Activated CD4-positive, alpha-beta memory T cell treated with anti-CD3 and anti-CD28 coated beads, Interleukin-2, amount 10 ng/mL, durations not matched to agents 7 days and 5 days (primary cell): ENCODE data around the gene DPP6. TPM values are rescaled to one million over a fixed set of nuclear protein-coding genes. Genes with fewer than 3 reads are reported as not detected.

Experiments used
- CTCF ChIA-PET: fragments of 350-600 bp; sonication (Branson Sonifier 250); formaldehyde crosslinking; loops from one replicate; lab custom pipeline; 2021; ENCODE audit warnings: antibody characterized with exemption, inconsistent platforms; lab: Charles Lee
- POLR2A ChIA-PET: fragments of 350-600 bp; sonication (Branson Sonifier 250); formaldehyde crosslinking; loops from one replicate; lab custom pipeline; 2021; ENCODE audit warnings: antibody characterized with exemption; lab: Charles Lee
- DNase-seq: peaks from one replicate; pipeline ENCODE4 v3.0.0-alpha.2; 2020
- H3K27ac Mint-ChIP-seq: one replicate; pipeline ENCODE4 v1.8.0; 2021; ENCODE audit warnings: mild to moderate bottlenecking, mixed read lengths
- H3K27me3 Mint-ChIP-seq: one replicate; pipeline ENCODE4 v1.8.0; 2021; ENCODE audit warnings: mixed read lengths
- H3K36me3 Mint-ChIP-seq: one replicate; pipeline ENCODE4 v1.8.0; 2021; ENCODE audit warnings: low read depth, mixed read lengths
- H3K4me1 Mint-ChIP-seq: one replicate; pipeline ENCODE4 v1.8.0; 2021; ENCODE audit warnings: mixed read lengths
- H3K4me3 Mint-ChIP-seq: one replicate; pipeline ENCODE4 v1.8.0; 2021; ENCODE audit warnings: mild to moderate bottlenecking, mixed read lengths
- H3K9me3 Mint-ChIP-seq: one replicate; pipeline ENCODE4 v1.8.0; 2021; ENCODE audit warnings: mixed read lengths
- total RNA-seq, 2 experiments: library from RNA; stranded (reverse); gene quantifications; one replicate each; pipeline ENCODE4 v1.2.3, GENCODE V29; 2021

Gene DPP6
- total RNA-seq, 2 experiments from 2014 or later: not detected

DNA sequence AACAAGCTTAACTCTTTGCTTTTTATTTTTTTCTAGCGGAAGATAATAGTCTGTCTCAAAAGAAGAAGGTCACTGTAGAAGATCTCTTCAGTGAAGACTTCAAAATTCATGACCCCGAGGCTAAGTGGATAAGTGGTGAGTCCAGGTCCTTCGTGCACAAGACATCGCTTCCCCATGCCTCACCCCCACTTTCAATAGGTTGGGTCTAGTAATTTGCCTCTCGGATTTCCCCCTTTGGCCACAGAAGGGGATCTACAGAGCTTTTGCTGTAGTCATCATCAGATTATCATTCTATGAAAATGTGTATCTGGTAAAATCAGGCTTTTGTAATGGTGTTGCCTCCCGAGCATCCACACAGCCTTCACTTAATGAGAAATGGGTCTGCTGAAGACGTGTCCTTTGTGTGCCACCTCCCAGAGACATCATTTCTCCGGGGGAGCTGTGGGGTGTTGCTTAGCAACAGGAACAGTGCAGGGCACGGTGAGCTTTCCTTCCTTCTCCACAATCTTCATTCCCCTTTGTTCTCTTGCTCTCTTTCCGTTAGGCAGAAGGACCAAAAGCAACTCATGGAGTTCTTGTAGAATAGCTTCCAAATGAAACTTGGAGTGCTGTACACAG is 422.8 kb downstream of the DPP6 start:
- CTCF ChIA-PET: no interaction called here
- Mint-ChIP-seq H3K4me1 (no peaks in the 10 kb centered on the region), H3K9me3 (peaks cover 3% of the 10 kb centered on the region), H3K27ac (no peak overlapping the region), H3K27me3 (no peaks in the 10 kb centered on the region), H3K4me3 (no peak overlapping the region), H3K36me3 (no peaks in the 10 kb centered on the region)
- POLR2A ChIA-PET: no interaction called here
- no peak for DNase-seq

DNA sequence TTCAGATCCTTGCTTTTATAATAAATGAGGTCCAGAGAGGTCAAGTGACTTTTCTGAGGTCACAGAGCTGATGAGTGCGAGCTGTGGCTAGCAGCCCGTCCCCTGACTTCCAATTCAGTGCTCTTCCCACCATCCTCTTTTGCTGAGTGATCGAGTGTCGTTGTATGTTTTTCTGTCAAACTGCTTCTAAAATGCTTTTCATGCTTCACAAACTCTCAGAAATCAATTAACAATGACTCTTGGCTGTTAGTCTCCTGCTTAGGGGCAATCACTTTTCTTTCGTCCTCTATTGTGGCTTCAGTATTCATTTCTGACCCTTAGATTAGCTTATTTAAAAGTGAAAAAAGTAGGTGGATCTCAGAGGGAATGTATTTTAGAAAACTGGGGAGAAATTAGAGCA is 423.7 kb downstream of the DPP6 start:
- CTCF ChIA-PET: no interaction called here
- no peak for DNase-seq
- H3K4me1 Mint-ChIP-seq: no peaks in the 10 kb centered on the region
- H3K27ac Mint-ChIP-seq: no peak overlapping the region
- POLR2A ChIA-PET: no interaction called here
- no peak overlapping the region for H3K4me3 Mint-ChIP-seq
- no peaks in the 10 kb centered on the region for H3K27me3 Mint-ChIP-seq
- peaks cover 3% of the 10 kb centered on the region for H3K9me3 Mint-ChIP-seq
- no peaks in the 10 kb centered on the region for H3K36me3 Mint-ChIP-seq

DNA sequence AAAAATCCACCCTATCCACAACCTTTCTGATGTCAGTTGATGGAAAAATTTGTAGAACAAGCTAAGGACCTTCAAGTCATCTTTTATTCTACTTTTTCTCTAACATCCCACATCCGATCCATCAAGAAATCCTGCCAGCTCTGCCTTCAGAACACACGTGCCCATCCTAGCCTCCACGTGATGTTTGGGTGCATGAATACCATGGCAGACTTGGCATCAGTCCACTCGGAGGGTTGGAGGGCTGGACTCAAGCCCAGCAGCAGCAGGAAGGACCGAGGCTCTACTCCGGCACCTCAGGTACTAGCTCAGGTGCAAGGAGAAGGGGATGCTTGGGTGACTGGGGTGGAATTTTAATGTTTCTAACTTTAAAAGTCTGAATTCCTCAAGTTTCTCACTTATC is 428.6 kb downstream of the DPP6 start:
- no peaks in the 10 kb centered on the region for H3K27me3 Mint-ChIP-seq
- no peaks in the 10 kb centered on the region for H3K36me3 Mint-ChIP-seq
- H3K27ac Mint-ChIP-seq: no peak overlapping the region
- no peak overlapping the region for H3K4me3 Mint-ChIP-seq
- no peaks in the 10 kb centered on the region for H3K4me1 Mint-ChIP-seq
- H3K9me3 Mint-ChIP-seq: peaks cover 7% of the 10 kb centered on the region
- no peak for DNase-seq
- CTCF ChIA-PET: no interaction called here
- POLR2A ChIA-PET: no interaction called here

DNA sequence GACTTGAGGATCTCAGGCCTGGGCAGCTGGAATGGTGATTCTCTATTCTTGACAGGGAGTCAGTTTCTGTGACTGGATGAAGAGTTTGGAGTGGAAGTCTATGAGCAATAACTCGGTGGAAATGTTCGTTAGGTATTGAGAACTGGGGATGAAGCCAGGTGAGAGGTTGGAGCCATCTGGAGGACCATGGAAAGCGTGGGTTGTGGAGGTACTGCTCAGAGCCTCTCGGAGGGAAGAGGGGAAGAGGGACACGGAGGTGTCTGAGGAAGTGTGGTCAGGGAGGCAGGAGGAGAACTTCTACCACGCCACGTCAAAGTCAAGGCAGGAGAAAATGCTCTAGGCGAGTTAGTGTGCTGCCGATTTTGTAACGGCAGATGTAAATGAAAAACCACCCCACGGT is 430.7 kb downstream of the DPP6 start:
- H3K9me3 Mint-ChIP-seq: peaks cover 6% of the 10 kb centered on the region
- DNase-seq: no peak
- CTCF ChIA-PET: interaction anchor here (1.6 kb wide), 1 partner anchor 21 kb away, joined by 4 read pairs; no protein-coding TSS in a partner anchor
- no peaks in the 10 kb centered on the region for H3K27me3 Mint-ChIP-seq
- POLR2A ChIA-PET: no interaction called here
- no peak overlapping the region for H3K27ac Mint-ChIP-seq
- H3K4me3 Mint-ChIP-seq: no peak overlapping the region
- H3K4me1 Mint-ChIP-seq: no peaks in the 10 kb centered on the region
- no peaks in the 10 kb centered on the region for H3K36me3 Mint-ChIP-seq

DNA sequence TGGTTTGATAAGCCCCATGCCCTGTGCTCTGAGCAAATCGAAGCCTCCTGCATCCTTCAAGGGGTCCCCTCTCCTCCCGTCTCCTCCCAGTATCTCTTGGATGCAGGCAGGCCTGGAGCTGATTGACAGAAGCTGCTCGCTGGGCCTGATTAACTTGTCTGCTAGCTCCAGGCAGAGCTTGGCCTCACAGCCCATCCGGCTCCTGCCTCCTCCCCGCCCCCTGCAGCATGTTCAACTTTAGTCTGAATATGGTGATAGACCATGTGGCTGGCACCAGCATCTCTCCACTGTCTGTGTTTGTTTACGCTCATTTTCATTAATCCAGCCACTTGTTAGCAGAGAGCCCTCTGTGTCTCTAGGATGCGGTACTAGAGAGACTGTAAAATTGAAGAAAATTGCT is 432.2 kb downstream of the DPP6 start:
- Mint-ChIP-seq H3K36me3 (no peaks in the 10 kb centered on the region), H3K4me3 (no peak overlapping the region), H3K27ac (no peak overlapping the region), H3K9me3 (peaks cover 6% of the 10 kb centered on the region), H3K27me3 (no peaks in the 10 kb centered on the region), H3K4me1 (no peaks in the 10 kb centered on the region)
- DNase-seq: no peak
- POLR2A ChIA-PET: no interaction called here
- CTCF ChIA-PET: interaction anchor here (1.6 kb wide), 1 partner anchor 20 kb away, joined by 4 read pairs; no protein-coding TSS in a partner anchor

DNA sequence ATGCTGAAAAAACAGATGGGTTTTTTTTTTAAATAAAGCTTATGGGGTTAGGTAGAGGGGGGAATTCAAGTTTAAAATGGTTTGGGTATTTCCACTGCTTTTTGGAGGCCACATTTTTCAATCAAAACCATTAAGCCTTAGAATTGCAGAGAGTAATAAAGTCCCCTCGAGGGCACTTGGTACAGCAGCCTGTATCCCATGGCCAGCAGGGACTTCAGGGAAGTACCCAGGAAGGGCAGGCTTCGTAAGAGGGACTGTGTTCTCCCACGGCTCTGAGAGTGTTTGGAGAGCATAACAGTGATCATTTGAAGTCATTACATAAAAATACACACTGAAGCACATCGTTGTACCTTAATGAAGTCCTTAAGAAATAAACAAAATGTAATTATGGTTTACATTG is 432.7 kb downstream of the DPP6 start:
- Mint-ChIP-seq H3K27ac (no peak overlapping the region), H3K4me3 (no peak overlapping the region), H3K4me1 (no peaks in the 10 kb centered on the region), H3K9me3 (peaks cover 6% of the 10 kb centered on the region), H3K27me3 (no peaks in the 10 kb centered on the region), H3K36me3 (no peaks in the 10 kb centered on the region)
- CTCF ChIA-PET: no interaction called here
- POLR2A ChIA-PET: no interaction called here
- no peak for DNase-seq

DNA sequence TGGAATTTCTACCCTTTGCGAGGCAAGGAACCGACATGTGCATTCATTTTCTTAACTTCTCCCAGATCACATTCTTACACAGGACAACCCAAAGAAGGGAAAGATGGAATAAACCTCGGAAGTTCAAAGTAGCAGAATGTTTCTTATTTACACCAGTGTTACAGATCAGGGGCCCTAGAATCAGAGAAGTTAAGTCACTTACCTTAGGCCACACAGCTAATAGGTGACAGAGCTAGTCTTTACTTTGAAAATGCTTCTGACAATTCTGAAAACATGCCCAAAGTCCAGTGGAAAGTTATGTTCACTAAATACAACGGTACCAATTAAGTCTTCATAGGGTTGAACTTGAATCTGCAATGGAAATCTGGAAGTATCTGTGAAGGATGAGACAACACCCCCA is 437.7 kb downstream of the DPP6 start:
- DNase-seq: no peak
- no peak overlapping the region for H3K4me3 Mint-ChIP-seq
- ChIA-PET POLR2A (no interaction called here), CTCF (no interaction called here)
- peaks cover 10% of the 10 kb centered on the region for H3K9me3 Mint-ChIP-seq
- H3K27me3 Mint-ChIP-seq: no peaks in the 10 kb centered on the region
- no peaks in the 10 kb centered on the region for H3K36me3 Mint-ChIP-seq
- H3K27ac Mint-ChIP-seq: no peak overlapping the region
- H3K4me1 Mint-ChIP-seq: no peaks in the 10 kb centered on the region

DNA sequence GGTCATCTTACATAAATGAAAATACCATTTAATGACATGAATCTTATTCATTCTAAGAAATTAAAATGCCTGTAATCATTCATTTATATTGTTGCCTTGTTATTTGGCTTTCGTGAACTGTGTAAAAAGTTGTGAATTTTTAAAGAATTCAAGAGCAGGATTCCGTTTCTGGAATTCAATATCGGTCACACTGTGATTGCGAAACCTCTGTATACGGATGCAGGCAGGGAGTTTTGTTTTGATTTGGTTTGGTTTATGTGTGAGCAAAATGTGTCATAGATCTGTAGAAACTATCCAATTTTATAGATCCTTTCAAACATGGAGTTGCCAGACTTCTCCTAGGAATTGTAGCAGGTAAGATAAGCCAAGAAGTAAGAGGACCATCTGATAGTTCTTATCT is 441.4 kb downstream of the DPP6 start:
- Mint-ChIP-seq H3K4me3 (no peak overlapping the region), H3K36me3 (no peaks in the 10 kb centered on the region), H3K4me1 (no peaks in the 10 kb centered on the region), H3K9me3 (peaks cover 8% of the 10 kb centered on the region), H3K27me3 (no peaks in the 10 kb centered on the region), H3K27ac (no peak overlapping the region)
- ChIA-PET CTCF (no interaction called here), POLR2A (no interaction called here)
- no peak for DNase-seq

DNA sequence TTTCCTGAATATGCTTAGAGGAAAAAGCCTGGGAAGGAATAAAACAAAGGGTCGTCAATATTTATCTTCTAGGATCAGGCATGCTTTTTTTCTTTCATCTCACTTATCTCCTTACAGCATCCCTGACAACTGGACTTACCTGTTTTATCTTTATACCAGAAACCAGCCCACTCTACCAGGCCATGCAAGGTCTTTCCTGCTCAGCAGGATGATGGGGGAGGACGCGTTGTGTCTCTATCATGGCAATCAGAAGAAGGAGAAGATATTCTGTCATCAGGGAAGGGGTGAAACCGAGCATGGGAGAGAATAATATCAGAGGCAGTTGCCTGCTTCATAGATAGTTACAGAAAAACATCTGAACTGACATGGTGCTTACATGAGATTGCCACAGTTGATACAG is 445.6 kb downstream of the DPP6 start:
- no peaks in the 10 kb centered on the region for H3K27me3 Mint-ChIP-seq
- no peak overlapping the region for H3K27ac Mint-ChIP-seq
- peaks cover 15% of the 10 kb centered on the region for H3K9me3 Mint-ChIP-seq
- POLR2A ChIA-PET: no interaction called here
- no peak for DNase-seq
- CTCF ChIA-PET: no interaction called here
- no peaks in the 10 kb centered on the region for H3K36me3 Mint-ChIP-seq
- no peaks in the 10 kb centered on the region for H3K4me1 Mint-ChIP-seq
- no peak overlapping the region for H3K4me3 Mint-ChIP-seq

DNA sequence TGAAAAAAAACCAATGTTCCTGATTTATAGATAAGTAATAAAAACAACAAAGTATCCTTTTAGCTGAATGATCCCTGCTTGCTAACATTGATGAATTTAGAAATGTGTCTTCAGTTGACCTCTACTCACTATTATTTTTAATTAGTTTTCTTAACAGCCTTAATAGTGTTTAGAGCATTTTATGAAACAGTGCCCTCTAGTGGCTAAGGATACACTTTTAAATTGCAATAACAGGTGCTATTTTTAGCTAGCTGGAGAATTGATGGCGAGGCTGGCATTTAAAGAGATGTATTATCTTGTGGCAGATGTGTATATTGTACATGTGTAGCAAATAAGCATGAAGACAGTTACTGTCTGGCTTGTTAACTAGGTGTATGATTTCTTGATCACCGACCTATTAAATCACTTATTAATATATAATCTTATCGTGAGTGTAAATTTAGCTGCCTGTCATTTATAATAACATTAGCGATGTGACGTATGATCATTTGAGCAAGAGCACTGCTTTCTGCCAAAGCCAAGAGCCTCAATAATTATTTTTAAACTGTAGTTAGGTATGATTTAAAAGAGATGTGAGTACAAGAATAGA is 451.9 kb downstream of the DPP6 start:
- Mint-ChIP-seq H3K36me3 (no peaks in the 10 kb centered on the region), H3K9me3 (peaks cover 11% of the 10 kb centered on the region), H3K4me3 (no peak overlapping the region), H3K4me1 (no peaks in the 10 kb centered on the region), H3K27me3 (no peaks in the 10 kb centered on the region), H3K27ac (no peak overlapping the region)
- POLR2A ChIA-PET: no interaction called here
- no peak for DNase-seq
- CTCF ChIA-PET: interaction anchor here (0.6 to 1.5 kb wide), 5 partner anchors 10 to 284 kb away, joined by 3 to 6 read pairs (median 3); no protein-coding TSS in a partner anchor

DNA sequence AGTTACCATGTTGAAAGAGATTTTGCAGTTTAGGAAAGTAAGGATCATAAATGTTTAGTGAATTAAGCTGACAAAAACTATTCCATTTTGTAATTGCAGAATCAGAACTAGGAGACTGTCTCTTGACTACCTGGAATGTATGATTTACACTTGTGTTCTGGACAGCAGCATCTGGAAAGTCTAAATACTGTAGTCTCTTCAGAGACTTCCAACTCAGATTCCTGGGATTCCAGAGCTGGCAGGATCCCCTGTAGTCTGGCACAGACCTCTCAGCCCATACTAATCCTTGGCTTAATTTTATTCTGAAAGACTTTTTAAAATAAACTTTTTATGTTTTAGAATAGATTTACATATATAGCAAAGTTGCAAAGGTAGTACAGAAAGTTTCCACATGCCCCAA is 452.7 kb downstream of the DPP6 start:
- H3K27ac Mint-ChIP-seq: no peak overlapping the region
- no peak for DNase-seq
- CTCF ChIA-PET: interaction anchor here (0.6 to 1.5 kb wide), 2 partner anchors 21 to 141 kb away, joined by 3 to 4 read pairs; no protein-coding TSS in a partner anchor
- no peaks in the 10 kb centered on the region for H3K36me3 Mint-ChIP-seq
- peaks cover 11% of the 10 kb centered on the region for H3K9me3 Mint-ChIP-seq
- POLR2A ChIA-PET: no interaction called here
- H3K4me1 Mint-ChIP-seq: no peaks in the 10 kb centered on the region
- H3K27me3 Mint-ChIP-seq: no peaks in the 10 kb centered on the region
- H3K4me3 Mint-ChIP-seq: no peak overlapping the region

DNA sequence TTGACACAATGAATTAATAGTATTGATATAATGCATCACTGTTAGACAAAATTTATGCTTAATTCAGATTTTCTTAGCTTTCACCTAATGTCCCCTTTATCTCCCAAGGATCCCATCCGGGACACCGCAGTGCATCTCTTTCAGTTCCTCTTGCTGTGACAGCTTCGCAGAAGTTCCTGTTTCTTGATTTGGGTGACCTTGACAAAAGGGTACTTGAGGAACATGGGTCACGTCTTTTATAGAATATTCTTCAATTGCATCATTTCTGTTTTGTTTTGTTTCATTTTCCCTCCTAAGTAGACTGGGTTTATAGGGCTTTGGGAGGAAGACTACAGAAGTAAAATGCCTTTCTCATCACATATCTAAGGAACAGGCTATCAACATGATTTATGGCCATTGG is 453.2 kb downstream of the DPP6 start:
- H3K4me1 Mint-ChIP-seq: no peaks in the 10 kb centered on the region
- CTCF ChIA-PET: no interaction called here

DNA sequence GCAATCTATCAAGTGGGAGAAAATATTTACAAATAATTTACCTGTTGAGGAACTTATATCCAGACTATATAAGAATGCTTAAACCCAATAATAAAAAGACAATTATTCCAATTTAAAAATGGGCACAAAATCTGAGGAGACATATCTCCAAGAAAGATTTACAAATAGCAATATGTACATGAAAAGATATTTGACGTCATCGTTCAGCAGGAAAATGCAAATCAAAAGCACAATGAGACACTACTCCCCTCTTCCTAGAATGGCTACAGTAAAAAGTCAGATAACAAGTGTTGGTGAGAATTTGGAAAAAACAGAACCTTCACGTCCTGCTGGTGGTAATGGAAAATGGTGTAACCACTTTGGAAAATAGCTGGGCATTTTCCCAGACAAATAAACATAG is 457.0 kb downstream of the DPP6 start:
- H3K27me3 Mint-ChIP-seq: no peaks in the 10 kb centered on the region
- no peaks in the 10 kb centered on the region for H3K36me3 Mint-ChIP-seq
- CTCF ChIA-PET: no interaction called here
- no peak overlapping the region for H3K4me3 Mint-ChIP-seq
- H3K27ac Mint-ChIP-seq: no peak overlapping the region
- H3K9me3 Mint-ChIP-seq: no peaks in the 10 kb centered on the region
- DNase-seq: no peak
- no peaks in the 10 kb centered on the region for H3K4me1 Mint-ChIP-seq
- POLR2A ChIA-PET: no interaction called here

More for the DNA sequence above, 453.2 kb downstream of the DPP6 start:
- Mint-ChIP-seq H3K9me3 (peaks cover 11% of the 10 kb centered on the region), H3K4me3 (no peak overlapping the region), H3K27ac (no peak overlapping the region), H3K36me3 (no peaks in the 10 kb centered on the region), H3K27me3 (no peaks in the 10 kb centered on the region)
- no peak for DNase-seq
- POLR2A ChIA-PET: no interaction called here
